Central memory CD4-positive, alpha-beta T cell (primary cell): ENCODE measurements around the gene NACC2.

ENCODE experiments used
- DNase-seq: peaks from one replicate; pipeline ENCODE4 v3.0.0; 2022

The NACC2 gene

GRCh38 chr9:136091582-136092352 lies 3.3 kb downstream of the NACC2 start:
- no peak for DNase-seq

GRCh38 chr9:136090768-136091581 lies 4.1 kb downstream of the NACC2 start:
- DNase-seq, result no peak

GRCh38 chr9:136090056-136090735 lies 4.9 kb downstream of the NACC2 start:
- DNase-seq, result no peak

- no peak for DNase-seq
Observed at GRCh38 chr9:136089697-136090045, 5.4 kb downstream of the NACC2 start.

GRCh38 chr9:136088939-136089696 lies 6.0 kb downstream of the NACC2 start:
- no peak for DNase-seq

- no peak for DNase-seq
Observed at GRCh38 chr9:136088481-136088938, 6.6 kb downstream of the NACC2 start.

GRCh38 chr9:136087741-136088480 lies 7.2 kb downstream of the NACC2 start:
- no peak for DNase-seq

- DNase-seq, result no peak
Observed at GRCh38 chr9:136086951-136087740, 7.9 kb downstream of the NACC2 start.

- no peak for DNase-seq
Observed at GRCh38 chr9:136086213-136086881, 8.7 kb downstream of the NACC2 start.

GRCh38 chr9:136085815-136086212 lies 9.3 kb downstream of the NACC2 start:
- DNase-seq, result no peak

GRCh38 chr9:136084063-136084944 lies 10.8 kb downstream of the NACC2 start:
- no peak for DNase-seq

GRCh38 chr9:136083558-136084062 lies 11.5 kb downstream of the NACC2 start:
- no peak for DNase-seq

GRCh38 chr9:136082496-136083361 lies 12.4 kb downstream of the NACC2 start:
- DNase-seq, result no peak

GRCh38 chr9:136081826-136082495 lies 13.1 kb downstream of the NACC2 start:
- DNase-seq, result no peak

- no peak for DNase-seq
Observed at GRCh38 chr9:136081113-136081825, 13.8 kb downstream of the NACC2 start.

- no peak for DNase-seq
Observed at GRCh38 chr9:136080716-136081112, 14.4 kb downstream of the NACC2 start.

- DNase-seq, result no peak
Observed at GRCh38 chr9:136079916-136080246, 15.2 kb downstream of the NACC2 start.
